Activated naive CD8-positive, alpha-beta T cell (primary cell): Measurements from ENCODE around the gene ABCC3.
"Not testable (repeated sequence)": the region's sequence is repeated elsewhere in the genome, so short reads cannot be mapped to it uniquely, and the experiment has no call there.

Source experiments
- H3K27ac Mint-ChIP-seq: one replicate; pipeline ENCODE4 v1.8.0; 2021; ENCODE audit warnings: mixed read lengths
- H3K27me3 Mint-ChIP-seq: one replicate; pipeline ENCODE4 v1.8.0; 2021; ENCODE audit warnings: mixed read lengths
- H3K36me3 Mint-ChIP-seq: one replicate; pipeline ENCODE4 v1.8.0; 2021; ENCODE audit warnings: mixed read lengths
- H3K4me1 Mint-ChIP-seq: one replicate; pipeline ENCODE4 v1.8.0; 2021; ENCODE audit warnings: low read depth, mixed read lengths
- H3K4me3 Mint-ChIP-seq: one replicate; pipeline ENCODE4 v1.8.0; 2021; ENCODE audit warnings: mild to moderate bottlenecking, mixed read lengths
- H3K9me3 Mint-ChIP-seq: one replicate; pipeline ENCODE4 v1.8.0; 2021; ENCODE audit warnings: low read depth, mixed read lengths

The ABCC3 gene

GRCh38 chr17:50672831-50673551 lies 38.3 kb downstream of the ABCC3 start:
- Mint-ChIP-seq H3K9me3 (no peaks in the 10 kb centered on the region), H3K4me1 (no peaks in the 10 kb centered on the region), H3K36me3 (no peaks in the 10 kb centered on the region), H3K27me3 (peaks cover 3% of the 10 kb centered on the region), H3K27ac (no peak overlapping the region), H3K4me3 (no peak overlapping the region)

- H3K27me3 Mint-ChIP-seq = peaks cover 3% of the 10 kb centered on the region
- no peaks in the 10 kb centered on the region for H3K4me1 Mint-ChIP-seq
- no peak overlapping the region for H3K4me3 Mint-ChIP-seq
Observed at GRCh38 chr17:50675190-50675589, 40.5 kb downstream of the ABCC3 start.

GRCh38 chr17:50675627-50676026 lies 40.9 kb downstream of the ABCC3 start:
- no peaks in the 10 kb centered on the region for H3K9me3 Mint-ChIP-seq
- H3K4me1 Mint-ChIP-seq = no peaks in the 10 kb centered on the region
- no peak overlapping the region for H3K27ac Mint-ChIP-seq
- H3K36me3 Mint-ChIP-seq = peaks cover 3% of the 10 kb centered on the region
- H3K27me3 Mint-ChIP-seq = peaks cover 6% of the 10 kb centered on the region
- no peak overlapping the region for H3K4me3 Mint-ChIP-seq

More at GRCh38 chr17:50675190-50675589, 40.5 kb downstream of the ABCC3 start:
- no peaks in the 10 kb centered on the region for H3K36me3 Mint-ChIP-seq
- H3K27ac Mint-ChIP-seq = no peak overlapping the region
- H3K9me3 Mint-ChIP-seq = no peaks in the 10 kb centered on the region

GRCh38 chr17:50676065-50676975 lies 41.6 kb downstream of the ABCC3 start:
- Mint-ChIP-seq H3K9me3 (no peaks in the 10 kb centered on the region), H3K4me1 (no peaks in the 10 kb centered on the region), H3K4me3 (no peak overlapping the region), H3K36me3 (peaks cover 3% of the 10 kb centered on the region), H3K27me3 (peaks cover 8% of the 10 kb centered on the region), H3K27ac (no peak overlapping the region)

- Mint-ChIP-seq H3K4me1 (no peaks in the 10 kb centered on the region), H3K4me3 (no peak overlapping the region), H3K9me3 (no peaks in the 10 kb centered on the region), H3K36me3 (peaks cover 3% of the 10 kb centered on the region), H3K27ac (no peak overlapping the region), H3K27me3 (peaks cover 8% of the 10 kb centered on the region)
Observed at GRCh38 chr17:50677851-50678375, 43.2 kb downstream of the ABCC3 start.

GRCh38 chr17:50679008-50679544 lies 44.4 kb downstream of the ABCC3 start:
- no peaks in the 10 kb centered on the region for H3K4me1 Mint-ChIP-seq
- no peaks in the 10 kb centered on the region for H3K9me3 Mint-ChIP-seq
- H3K27me3 Mint-ChIP-seq = peaks cover 8% of the 10 kb centered on the region

GRCh38 chr17:50680126-50680525 lies 45.4 kb downstream of the ABCC3 start:
- peaks cover 3% of the 10 kb centered on the region for H3K36me3 Mint-ChIP-seq
- no peaks in the 10 kb centered on the region for H3K4me1 Mint-ChIP-seq
- peaks cover 8% of the 10 kb centered on the region for H3K27me3 Mint-ChIP-seq
- H3K4me3 Mint-ChIP-seq = no peak overlapping the region
- no peaks in the 10 kb centered on the region for H3K9me3 Mint-ChIP-seq
- H3K27ac Mint-ChIP-seq = no peak overlapping the region

More at GRCh38 chr17:50679008-50679544, 44.4 kb downstream of the ABCC3 start:
- peaks cover 3% of the 10 kb centered on the region for H3K36me3 Mint-ChIP-seq
- H3K27ac Mint-ChIP-seq = no peak overlapping the region
- no peak overlapping the region for H3K4me3 Mint-ChIP-seq

GRCh38 chr17:50680543-50681262 lies 46.0 kb downstream of the ABCC3 start:
- not testable (repeated sequence) for H3K9me3 Mint-ChIP-seq, H3K4me1 Mint-ChIP-seq, H3K4me3 Mint-ChIP-seq, H3K27me3 Mint-ChIP-seq, H3K36me3 Mint-ChIP-seq, H3K27ac Mint-ChIP-seq

GRCh38 chr17:50681263-50682200 lies 46.9 kb downstream of the ABCC3 start:
- Mint-ChIP-seq H3K27ac (no peak overlapping the region), H3K27me3 (peaks cover 8% of the 10 kb centered on the region), H3K4me3 (no peak overlapping the region), H3K9me3 (no peaks in the 10 kb centered on the region), H3K4me1 (no peaks in the 10 kb centered on the region), H3K36me3 (peaks cover 3% of the 10 kb centered on the region)

GRCh38 chr17:50682441-50682840 lies 47.8 kb downstream of the ABCC3 start:
- Mint-ChIP-seq H3K9me3 (no peaks in the 10 kb centered on the region), H3K4me3 (no peak overlapping the region), H3K27ac (no peak overlapping the region), H3K27me3 (peaks cover 5% of the 10 kb centered on the region), H3K4me1 (no peaks in the 10 kb centered on the region), H3K36me3 (peaks cover 3% of the 10 kb centered on the region)

GRCh38 chr17:50682938-50683337 lies 48.3 kb downstream of the ABCC3 start:
- Mint-ChIP-seq H3K27ac (no peak overlapping the region), H3K4me1 (no peaks in the 10 kb centered on the region), H3K4me3 (no peak overlapping the region), H3K9me3 (no peaks in the 10 kb centered on the region), H3K36me3 (peaks cover 3% of the 10 kb centered on the region), H3K27me3 (peaks cover 5% of the 10 kb centered on the region)

- Mint-ChIP-seq H3K9me3 (no peaks in the 10 kb centered on the region), H3K4me1 (no peaks in the 10 kb centered on the region), H3K27ac (no peak overlapping the region), H3K36me3 (peaks cover 3% of the 10 kb centered on the region), H3K27me3 (peaks cover 5% of the 10 kb centered on the region), H3K4me3 (no peak overlapping the region)
Observed at GRCh38 chr17:50683434-50684287, 49.0 kb downstream of the ABCC3 start.

- Mint-ChIP-seq H3K9me3 (no peaks in the 10 kb centered on the region), H3K4me3 (no peak overlapping the region), H3K27ac (no peak overlapping the region), H3K27me3 (peaks cover 5% of the 10 kb centered on the region), H3K36me3 (peaks cover 3% of the 10 kb centered on the region), H3K4me1 (no peaks in the 10 kb centered on the region)
Observed at GRCh38 chr17:50684288-50684611, 49.6 kb downstream of the ABCC3 start.
